Uterus (tissue), 4 donors: ENCODE measurements around the gene PEAK1. TPM values are rescaled to one million over a fixed set of nuclear protein-coding genes. Genes with fewer than 3 reads are reported as not detected.

Experiments used
- DNase-seq, 2 donors: peaks; one replicate each; pipeline ENCODE4 v3.0.0-alpha.2; 2019 to 2020
- H3K27ac ChIP-seq, 2 donors: fragments of 200-600 bp; sonication (generic); 1 replicate in 1 of 2; 2 replicates in 1 of 2; pipeline ENCODE4 v1.5.1; 2016 to 2018
- H3K27me3 ChIP-seq, 2 donors: fragments of 200-600 bp; sonication (generic); one replicate each; pipeline ENCODE4 v1.5.1; 2018 to 2019; ENCODE audit warnings: control low read depth in 1 of 2
- H3K36me3 ChIP-seq, 2 donors: fragments of 200-600 bp; sonication (generic); one replicate each; pipeline ENCODE4 v1.5.1; 2019; ENCODE audit warnings: control low read depth in 1 of 2
- H3K4me1 ChIP-seq, 2 donors: fragments of 200-600 bp; sonication (generic); one replicate each; pipeline ENCODE4 v1.5.1; 2018 to 2019; ENCODE audit warnings: control low read depth in 1 of 2
- H3K4me3 ChIP-seq, 2 donors: fragments of 200-600 bp; sonication (generic); 1 replicate in 1 of 2; 2 replicates in 1 of 2; pipeline ENCODE4 v1.5.1; 2018 to 2019; ENCODE audit warnings: mild to moderate bottlenecking in 1 of 2
- H3K9me3 ChIP-seq, 2 donors: fragments of 200-600 bp; sonication (generic); one replicate each; pipeline ENCODE4 v1.5.1; 2019; ENCODE audit warnings: control low read depth in 1 of 2
- CTCF ChIP-seq, 4 experiments: fragments of 200-600 bp in 2 of 4; fragments of 450-650 bp in 2 of 4; sonication (generic) in 2 of 4; IDR thresholded peaks; one replicate each; pipeline ENCODE4 v1.5.1; 2016 to 2019; ENCODE audit warnings: antibody characterized with exemption in 4 of 4, mild to moderate bottlenecking in 2 of 4, moderate library complexity in 1 of 4
- POLR2A ChIP-seq, 2 donors: fragments of 450-650 bp; IDR thresholded peaks; one replicate each; pipeline ENCODE4 v1.6.1; 2016; ENCODE audit warnings: antibody characterized with exemption in 2 of 2, mild to moderate bottlenecking in 1 of 2, moderate library complexity in 1 of 2
- intact Hi-C: fragments of 100-400 bp; cut with DNase I; formaldehyde crosslinking; loops from one replicate; pipeline ENCODE4 v1.15.1; 2023; ENCODE audit warnings: low total_unique reads
- total RNA-seq, 4 donors: library from RNA; depleted of rRNA in 3 of 4; stranded (reverse); fragments of >200 nt in 3 of 4; gene quantifications; one replicate each; pipeline versions ENCODE4 v1.1.0 to v1.2.4, GENCODE V29; 2014 to 2023
- donor health status: DM: yes; HTN: yes; CAD: no.

The PEAK1 gene
- total RNA-seq, 4 donors from 2014 or later = 14.4 to 87.3 (median 43.5) TPM

GRCh38 chr15:77361456-77361855, 58.4 kb downstream of the PEAK1 start:
- intact Hi-C loops = no loop called here
- H3K9me3 ChIP-seq = no peaks in the 10 kb centered on the region
- H3K36me3 ChIP-seq = no peaks in the 10 kb centered on the region
- TF ChIP-seq CTCF (IDR thresholded peaks at IDR 0.05) = no peak
- no peak for TF ChIP-seq POLR2A (IDR thresholded peaks at IDR 0.05)
- H3K27ac ChIP-seq = no peak overlapping the region
- H3K4me1 ChIP-seq = no peaks in the 10 kb centered on the region
- no peaks in the 10 kb centered on the region for H3K27me3 ChIP-seq
- H3K4me3 ChIP-seq = no peak overlapping the region
- DNase-seq = no peak

GRCh38 chr15:77358545-77359240, 61.2 kb downstream of the PEAK1 start:
- H3K27ac ChIP-seq = no peak overlapping the region
- TF ChIP-seq CTCF (IDR thresholded peaks at IDR 0.05) (no peak), POLR2A (IDR thresholded peaks at IDR 0.05) (no peak)
- DNase-seq = no peak
- H3K4me3 ChIP-seq = no peak overlapping the region
- no peaks in the 10 kb centered on the region for H3K27me3 ChIP-seq
- H3K4me1 ChIP-seq = no peaks in the 10 kb centered on the region
- H3K36me3 ChIP-seq = no peaks in the 10 kb centered on the region
- intact Hi-C loops = no loop called here
- H3K9me3 ChIP-seq = no peaks in the 10 kb centered on the region

GRCh38 chr15:77356305-77356704, 63.6 kb downstream of the PEAK1 start:
- H3K4me3 ChIP-seq = no peak overlapping the region
- no peak for TF ChIP-seq CTCF (IDR thresholded peaks at IDR 0.05)
- TF ChIP-seq POLR2A (IDR thresholded peaks at IDR 0.05) = no peak
- no peak for DNase-seq
- H3K27ac ChIP-seq = no peak overlapping the region
- no peaks in the 10 kb centered on the region for H3K36me3 ChIP-seq
- H3K4me1 ChIP-seq = no peaks in the 10 kb centered on the region
- no peaks in the 10 kb centered on the region for H3K9me3 ChIP-seq
- no peaks in the 10 kb centered on the region for H3K27me3 ChIP-seq
- intact Hi-C loops = no loop called here

- Histone ChIP-seq H3K9me3 (no peaks in the 10 kb centered on the region), H3K4me3 (no peak overlapping the region), H3K4me1 (no peaks in the 10 kb centered on the region), H3K27me3 (no peaks in the 10 kb centered on the region), H3K36me3 (no peaks in the 10 kb centered on the region), H3K27ac (no peak overlapping the region)
- TF ChIP-seq CTCF (IDR thresholded peaks at IDR 0.05) (no peak), POLR2A (IDR thresholded peaks at IDR 0.05) (no peak)
- DNase-seq = no peak
- intact Hi-C loops = no loop called here
These were observed 64.6 kb downstream of the PEAK1 start for GRCh38 chr15:77355321-77355720.

- intact Hi-C loops = no loop called here
- H3K27ac ChIP-seq = no peak overlapping the region
- DNase-seq = no peak
These were observed 65.8 kb downstream of the PEAK1 start for GRCh38 chr15:77354063-77354462.

More at GRCh38 chr15:77354063-77354462, 65.8 kb downstream of the PEAK1 start:
- Histone ChIP-seq H3K27me3 (no peaks in the 10 kb centered on the region), H3K4me1 (no peaks in the 10 kb centered on the region), H3K36me3 (no peaks in the 10 kb centered on the region), H3K4me3 (no peak overlapping the region), H3K9me3 (no peaks in the 10 kb centered on the region)
- TF ChIP-seq POLR2A (IDR thresholded peaks at IDR 0.05) = no peak
- no peak for TF ChIP-seq CTCF (IDR thresholded peaks at IDR 0.05)
